Measurements from ENCODE around the gene PVALB. TPM values are rescaled to one million over a fixed set of nuclear protein-coding genes. Genes with fewer than 3 reads are reported as not detected.
A peak's percentile ranks its signal among the peaks of the same experiment; 100 is the strongest.

PVALB gene
- total RNA-seq, 2 experiments from 2014 or later = not detected

DNA sequence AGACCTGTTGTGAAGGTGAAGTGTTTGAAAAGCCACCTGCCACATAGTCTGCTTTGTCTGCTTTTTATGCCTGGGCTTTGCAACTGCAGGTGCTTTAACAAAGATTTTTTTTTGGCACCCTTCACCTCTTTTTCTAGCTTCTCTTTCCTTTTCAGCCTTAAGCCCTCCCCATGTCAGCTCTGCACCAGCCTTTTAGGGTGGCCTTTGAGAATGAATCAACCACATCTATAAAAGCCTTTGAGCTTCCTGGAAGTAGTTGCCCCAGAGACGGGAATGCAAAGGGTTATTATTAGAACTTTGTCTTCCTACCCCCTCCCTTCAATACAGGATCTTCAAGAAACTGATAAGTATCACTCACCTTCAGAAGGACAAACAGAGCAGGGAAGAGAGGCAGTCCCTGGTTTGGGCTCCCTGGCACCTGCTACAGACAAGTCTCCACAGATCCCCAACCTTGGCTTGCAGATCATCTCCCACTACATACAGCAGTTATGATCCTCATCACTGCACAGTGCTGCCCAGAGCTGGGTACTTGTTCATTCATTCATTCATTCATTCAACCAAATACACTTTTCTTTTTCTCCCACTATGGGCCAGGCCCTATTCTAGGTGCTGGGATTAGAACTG, 8.0 kb downstream of the PVALB start:
- no peak overlapping the region for H3K4me3 Mint-ChIP-seq
- H3K9me3 Mint-ChIP-seq (ENCODE audit: low read depth) = no peaks in the 10 kb centered on the region
- no peak for DNase-seq
- no peaks in the 10 kb centered on the region for H3K36me3 Mint-ChIP-seq (ENCODE audit: low read depth)
- intact Hi-C loops (cut with DNase I, micrococcal nuclease) = no loop called here
- ATAC-seq = no peak
- H3K4me1 Mint-ChIP-seq = peaks cover 17% of the 10 kb centered on the region
- ChIA-PET POLR2A (no interaction called here), CTCF (interaction anchor here (0.6 to 1.2 kb wide), 7 partner anchors 22 to 200 kb away, joined by 3 to 4 read pairs (median 3); no protein-coding TSS in a partner anchor)
- H3K27me3 Mint-ChIP-seq = peaks cover 8% of the 10 kb centered on the region
- no peak overlapping the region for H3K27ac Mint-ChIP-seq

DNA sequence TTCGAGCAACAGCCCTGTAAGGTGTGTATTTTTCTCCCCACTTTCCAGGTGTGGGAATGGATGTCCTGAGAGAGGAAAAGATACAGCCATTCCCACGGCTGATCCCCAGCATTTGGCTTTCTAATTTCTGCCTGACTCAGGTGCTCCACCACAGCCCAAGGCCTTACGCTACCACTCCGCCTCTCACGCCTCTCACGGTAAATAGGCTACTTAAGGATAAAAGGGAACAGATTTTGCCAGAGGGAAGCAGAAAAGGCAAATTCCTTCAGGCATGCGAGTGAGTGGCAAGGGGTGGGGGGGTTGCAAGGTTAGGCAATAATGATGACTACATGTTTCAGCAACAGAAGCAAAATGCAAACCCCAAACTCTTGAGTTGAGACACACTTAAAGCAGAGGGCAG, 9.2 kb downstream of the PVALB start:
- intact Hi-C loops (cut with DNase I, micrococcal nuclease) = no loop called here
- Mint-ChIP-seq H3K4me1 (peaks cover 17% of the 10 kb centered on the region), H3K36me3 (ENCODE audit: low read depth) (no peaks in the 10 kb centered on the region), H3K27ac (no peak overlapping the region), H3K27me3 (peaks cover 4% of the 10 kb centered on the region), H3K4me3 (no peak overlapping the region), H3K9me3 (ENCODE audit: low read depth) (no peaks in the 10 kb centered on the region)
- ChIA-PET CTCF (interaction anchor here (0.6 to 1.2 kb wide), 2 partner anchors 20 to 26 kb away, joined by 3 to 4 read pairs; no protein-coding TSS in a partner anchor), POLR2A (no interaction called here)
- ATAC-seq (no peak), DNase-seq (no peak)

DNA sequence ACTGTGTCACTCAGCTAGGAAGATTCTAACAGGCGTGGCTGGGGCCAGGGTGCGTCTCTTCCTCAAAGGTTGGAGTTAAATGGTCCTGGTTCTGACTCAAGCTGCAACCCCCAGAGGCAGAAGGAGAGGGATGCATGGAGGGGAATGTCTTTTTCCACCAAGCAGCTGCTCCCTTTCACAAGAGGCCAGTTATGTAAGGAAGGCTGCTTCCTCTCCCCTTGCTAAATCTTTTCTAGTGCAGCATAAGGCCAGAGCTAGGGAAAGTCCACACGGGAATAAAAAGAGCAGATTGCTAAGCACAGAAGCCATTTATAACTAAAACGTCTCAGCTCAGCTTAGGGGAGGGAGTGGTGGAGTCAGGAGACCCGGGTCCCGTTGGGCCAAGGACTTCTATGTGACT, 10.0 kb downstream of the PVALB start:
- ChIA-PET CTCF (interaction anchor here (0.6 to 0.9 kb wide), 3 partner anchors 12 to 33 kb away, joined by 3 read pairs; no protein-coding TSS in a partner anchor), POLR2A (no interaction called here)
- Mint-ChIP-seq H3K27ac (no peak overlapping the region), H3K9me3 (ENCODE audit: low read depth) (no peaks in the 10 kb centered on the region), H3K4me3 (no peak overlapping the region), H3K4me1 (peaks cover 17% of the 10 kb centered on the region), H3K36me3 (ENCODE audit: low read depth) (no peaks in the 10 kb centered on the region), H3K27me3 (peaks cover 6% of the 10 kb centered on the region)
- intact Hi-C loops (cut with DNase I, micrococcal nuclease) = no loop called here
- DNase-seq (no peak), ATAC-seq (no peak)

- Mint-ChIP-seq H3K4me1 (peaks cover 8% of the 10 kb centered on the region), H3K27me3 (peaks cover 9% of the 10 kb centered on the region), H3K36me3 (ENCODE audit: low read depth) (no peaks in the 10 kb centered on the region), H3K9me3 (ENCODE audit: low read depth) (no peaks in the 10 kb centered on the region), H3K27ac (no peak overlapping the region), H3K4me3 (no peak overlapping the region)
- ATAC-seq = no peak
- intact Hi-C loops (cut with DNase I, micrococcal nuclease) = no loop called here
- ChIA-PET CTCF (interaction anchor here (1.0 to 1.4 kb wide), 2 partner anchors 50 to 53 kb away, joined by 3 to 6 read pairs; no protein-coding TSS in a partner anchor), POLR2A (no interaction called here)
- no peak for DNase-seq
Observed at GRCh38 chr22:36803358-36803757, 13.5 kb downstream of the PVALB start.

DNA sequence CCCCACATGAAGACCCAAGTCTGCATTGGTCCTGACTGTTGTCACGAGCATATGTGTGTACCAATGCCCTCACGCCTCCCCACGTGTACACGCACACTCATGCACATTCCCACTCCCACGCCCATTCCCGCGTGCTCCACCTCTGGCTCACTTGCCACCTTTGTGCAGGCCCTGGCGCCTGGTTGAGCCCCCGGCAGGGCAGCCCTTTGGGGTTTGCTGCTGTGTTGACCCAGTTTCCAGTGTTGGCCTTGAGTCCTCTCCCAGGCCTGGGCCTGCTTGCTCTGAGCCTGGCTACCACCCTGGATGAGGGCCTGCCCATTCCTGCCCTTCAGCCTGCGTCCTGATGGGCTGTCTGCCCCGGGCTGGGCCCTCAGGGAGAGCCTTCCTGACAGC, 18.2 kb downstream of the PVALB start:
- H3K4me3 Mint-ChIP-seq = no peak overlapping the region
- CTCF ChIA-PET = no interaction called here
- no peak for ATAC-seq
- peaks cover 11% of the 10 kb centered on the region for H3K27me3 Mint-ChIP-seq
- POLR2A ChIA-PET = no interaction called here
- H3K36me3 Mint-ChIP-seq (ENCODE audit: low read depth) = no peaks in the 10 kb centered on the region
- intact Hi-C loops (cut with DNase I, micrococcal nuclease) = no loop called here
- no peaks in the 10 kb centered on the region for H3K9me3 Mint-ChIP-seq (ENCODE audit: low read depth)
- no peaks in the 10 kb centered on the region for H3K4me1 Mint-ChIP-seq
- no peak for DNase-seq
- H3K27ac Mint-ChIP-seq = no peak overlapping the region

DNA sequence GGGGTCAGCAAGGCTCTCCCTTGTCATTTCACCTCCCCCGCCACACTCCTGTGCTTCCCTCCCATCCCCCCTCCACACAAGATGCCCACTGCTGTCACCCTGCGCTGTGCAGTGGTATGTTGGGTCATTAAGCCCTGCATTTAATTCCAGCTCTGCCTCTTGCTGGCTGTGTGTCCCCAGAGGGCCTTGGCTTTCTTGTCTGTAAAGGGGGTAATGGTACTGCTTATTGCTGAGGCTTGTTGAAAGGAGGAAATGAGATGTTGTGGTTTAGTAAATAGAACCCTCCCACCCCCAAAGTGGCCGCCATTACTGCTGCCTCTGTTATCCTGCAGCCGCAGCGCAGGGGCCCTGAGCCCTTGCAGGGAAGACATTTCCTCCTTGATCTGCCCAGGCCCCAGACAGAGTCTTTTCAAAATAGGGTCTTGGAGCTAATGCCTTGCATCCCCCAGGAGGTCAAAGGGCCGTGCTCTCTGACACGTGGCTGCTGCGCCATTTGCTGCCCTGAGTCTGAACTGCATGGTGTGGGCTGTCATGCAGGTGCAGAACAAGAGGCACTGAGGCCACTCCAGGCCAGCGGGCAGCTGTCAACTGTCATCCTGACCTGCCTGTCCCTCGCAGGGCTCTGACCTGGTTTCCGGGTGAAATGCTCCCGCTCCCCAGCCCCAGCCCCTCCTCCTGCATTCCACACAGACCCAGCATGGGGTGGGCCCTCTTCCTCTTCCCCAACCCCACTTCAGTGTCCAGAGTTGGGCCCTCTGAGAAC, 18.7 kb downstream of the PVALB start:
- H3K36me3 Mint-ChIP-seq (ENCODE audit: low read depth) = no peaks in the 10 kb centered on the region
- no peaks in the 10 kb centered on the region for H3K9me3 Mint-ChIP-seq (ENCODE audit: low read depth)
- H3K27me3 Mint-ChIP-seq = peaks cover 7% of the 10 kb centered on the region
- DNase-seq (no peak), ATAC-seq (no peak)
- CTCF ChIA-PET = no interaction called here
- intact Hi-C loops (cut with DNase I, micrococcal nuclease) = no loop called here
- H3K4me3 Mint-ChIP-seq = no peak overlapping the region
- H3K27ac Mint-ChIP-seq = no peak overlapping the region
- no peaks in the 10 kb centered on the region for H3K4me1 Mint-ChIP-seq
- POLR2A ChIA-PET = no interaction called here

- DNase-seq (no peak), ATAC-seq (no peak)
- H3K36me3 Mint-ChIP-seq (ENCODE audit: low read depth) = no peaks in the 10 kb centered on the region
- no peak overlapping the region for H3K27ac Mint-ChIP-seq
- H3K9me3 Mint-ChIP-seq (ENCODE audit: low read depth) = no peaks in the 10 kb centered on the region
- H3K4me1 Mint-ChIP-seq = no peaks in the 10 kb centered on the region
- intact Hi-C loops (cut with DNase I, micrococcal nuclease) = no loop called here
- POLR2A ChIA-PET = no interaction called here
- CTCF ChIA-PET = no interaction called here
- H3K4me3 Mint-ChIP-seq = no peak overlapping the region
- peaks cover 6% of the 10 kb centered on the region for H3K27me3 Mint-ChIP-seq
Observed at GRCh38 chr22:36797374-36797773, 19.5 kb downstream of the PVALB start.

GRCh38 chr22:36796552-36797175, 20.2 kb downstream of the PVALB start:
- ChIA-PET POLR2A (interaction anchor here (0.5 kb wide), 1 partner anchor 15 kb away, joined by 3 read pairs; no protein-coding TSS in a partner anchor), CTCF (interaction anchor here (0.5 to 1.4 kb wide), 2 partner anchors 59 to 121 kb away, joined by 3 read pairs; no protein-coding TSS in a partner anchor)
- intact Hi-C loops (cut with DNase I, micrococcal nuclease) = no loop called here
- H3K27me3 Mint-ChIP-seq = peaks cover 3% of the 10 kb centered on the region
- ATAC-seq (no peak), DNase-seq (no peak)
- H3K4me1 Mint-ChIP-seq = no peaks in the 10 kb centered on the region
- H3K27ac Mint-ChIP-seq = no peak overlapping the region
- H3K4me3 Mint-ChIP-seq = no peak overlapping the region
- no peaks in the 10 kb centered on the region for H3K9me3 Mint-ChIP-seq (ENCODE audit: low read depth)
- H3K36me3 Mint-ChIP-seq (ENCODE audit: low read depth) = no peaks in the 10 kb centered on the region

GRCh38 chr22:36795633-36796032, 21.2 kb downstream of the PVALB start:
- Mint-ChIP-seq H3K4me3 (no peak overlapping the region), H3K4me1 (peaks cover 5% of the 10 kb centered on the region), H3K27me3 (peaks cover 2% of the 10 kb centered on the region), H3K36me3 (ENCODE audit: low read depth) (no peaks in the 10 kb centered on the region), H3K27ac (no peak overlapping the region), H3K9me3 (ENCODE audit: low read depth) (no peaks in the 10 kb centered on the region)
- CTCF ChIA-PET = interaction anchor here (1.4 kb wide), 1 partner anchor 60 kb away, joined by 3 read pairs; no protein-coding TSS in a partner anchor
- POLR2A ChIA-PET = no interaction called here
- intact Hi-C loops (cut with DNase I, micrococcal nuclease) = no loop called here
- ATAC-seq (no peak), DNase-seq (no peak)

DNA sequence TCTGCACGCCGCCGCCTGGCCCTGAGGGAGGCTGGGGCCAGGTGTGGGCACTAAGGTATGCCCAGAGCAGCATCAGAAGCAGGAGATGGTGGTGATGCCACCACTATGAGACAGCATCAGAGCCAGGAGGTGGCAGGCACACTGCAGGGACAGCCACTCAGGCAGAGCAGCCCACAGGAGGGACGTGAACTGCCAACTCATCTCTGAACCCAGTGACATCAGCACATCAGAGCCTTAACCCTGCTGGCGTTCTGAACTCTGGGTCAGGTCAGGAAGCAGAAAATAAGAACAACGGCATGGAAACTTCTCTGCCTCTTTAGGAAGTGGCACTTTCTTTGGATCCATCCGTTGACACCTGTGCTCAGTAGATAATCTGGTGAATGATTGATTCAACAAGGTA, 26.2 kb downstream of the PVALB start:
- Mint-ChIP-seq H3K27ac (no peak overlapping the region), H3K27me3 (peaks cover 2% of the 10 kb centered on the region), H3K4me3 (no peak overlapping the region), H3K4me1 (peaks cover 7% of the 10 kb centered on the region), H3K9me3 (ENCODE audit: low read depth) (no peaks in the 10 kb centered on the region), H3K36me3 (ENCODE audit: low read depth) (no peaks in the 10 kb centered on the region)
- ATAC-seq (peak; percentile 100), DNase-seq (peak; percentile 77)
- ChIA-PET CTCF (interaction anchor here (0.6 to 1.0 kb wide), 2 partner anchors 67 to 1208 kb away, joined by 3 to 4 read pairs; no protein-coding TSS in a partner anchor), POLR2A (no interaction called here)
- intact Hi-C loops (cut with DNase I, micrococcal nuclease) = no loop called here

- POLR2A ChIA-PET = interaction anchor here (0.7 kb wide), 1 partner anchor 60 kb away, joined by 4 read pairs; no protein-coding TSS in a partner anchor
- ATAC-seq = no peak
- intact Hi-C loops (cut with DNase I, micrococcal nuclease) = no loop called here
- Mint-ChIP-seq H3K4me1 (peaks cover 11% of the 10 kb centered on the region), H3K4me3 (no peak overlapping the region), H3K27ac (no peak overlapping the region), H3K36me3 (ENCODE audit: low read depth) (no peaks in the 10 kb centered on the region), H3K9me3 (ENCODE audit: low read depth) (no peaks in the 10 kb centered on the region), H3K27me3 (no peaks in the 10 kb centered on the region)
- CTCF ChIA-PET = interaction anchor here (0.8 to 2.0 kb wide), 6 partner anchors 17 to 69 kb away, joined by 3 to 12 read pairs (median 4); no protein-coding TSS in a partner anchor
- DNase-seq = no peak
Observed at GRCh38 chr22:36787204-36787988, 29.4 kb downstream of the PVALB start.

Measured in activated CD4-positive, alpha-beta T cell treated with anti-CD3 and anti-CD28 coated beads for 36 hours (primary cell).